ENCODE data around the gene FYTTD1.

The FYTTD1 gene

GRCh38 chr3:197794115-197794514, 44.4 kb downstream of the FYTTD1 start:
- DNase-seq: no peak

GRCh38 chr3:197795200-197795599, 45.5 kb downstream of the FYTTD1 start:
- DNase-seq: no peak

GRCh38 chr3:197796087-197796486, 46.4 kb downstream of the FYTTD1 start:
- DNase-seq: no peak

GRCh38 chr3:197798863-197799262, 49.2 kb downstream of the FYTTD1 start:
- DNase-seq: no peak

GRCh38 chr3:197800379-197800778, 50.7 kb downstream of the FYTTD1 start:
- no peak for DNase-seq

- no peak for DNase-seq
Measured at GRCh38 chr3:197801891-197802778, 52.5 kb downstream of the FYTTD1 start.

- DNase-seq: no peak
Measured at GRCh38 chr3:197802779-197803459, 53.2 kb downstream of the FYTTD1 start.

GRCh38 chr3:197804511-197804910, 54.8 kb downstream of the FYTTD1 start:
- no peak for DNase-seq

- DNase-seq: no peak
Measured at GRCh38 chr3:197807969-197808587, 58.4 kb downstream of the FYTTD1 start.

- DNase-seq: peak; percentile 35
Measured at GRCh38 chr3:197809356-197810020, 59.8 kb downstream of the FYTTD1 start.

GRCh38 chr3:197810901-197811300, 61.2 kb downstream of the FYTTD1 start:
- no peak for DNase-seq

GRCh38 chr3:197811343-197811742, 61.7 kb downstream of the FYTTD1 start:
- peak; percentile 85 for DNase-seq

GRCh38 chr3:197814372-197814771, 64.7 kb downstream of the FYTTD1 start:
- no peak for DNase-seq

GRCh38 chr3:197820550-197821335, 71.1 kb downstream of the FYTTD1 start:
- DNase-seq: peak; percentile 37

- no peak for DNase-seq
Measured at GRCh38 chr3:197829397-197830045, 79.8 kb downstream of the FYTTD1 start.

GRCh38 chr3:197830308-197830966, 80.8 kb downstream of the FYTTD1 start:
- DNase-seq: no peak

GRCh38 chr3:197830967-197831313, 81.3 kb downstream of the FYTTD1 start:
- DNase-seq: no peak

- DNase-seq: no peak
Measured at GRCh38 chr3:197833930-197834715, 84.4 kb downstream of the FYTTD1 start.

- DNase-seq: no peak
Measured at GRCh38 chr3:197835509-197835908, 85.8 kb downstream of the FYTTD1 start.

GRCh38 chr3:197836244-197836643, 86.6 kb downstream of the FYTTD1 start:
- DNase-seq: no peak

Measured in kidney glomerular epithelial cell (primary cell).